ENCODE data around the gene MC5R.
A peak's percentile ranks its signal among the peaks of the same experiment; 100 is the strongest.

MC5R gene

DNA sequence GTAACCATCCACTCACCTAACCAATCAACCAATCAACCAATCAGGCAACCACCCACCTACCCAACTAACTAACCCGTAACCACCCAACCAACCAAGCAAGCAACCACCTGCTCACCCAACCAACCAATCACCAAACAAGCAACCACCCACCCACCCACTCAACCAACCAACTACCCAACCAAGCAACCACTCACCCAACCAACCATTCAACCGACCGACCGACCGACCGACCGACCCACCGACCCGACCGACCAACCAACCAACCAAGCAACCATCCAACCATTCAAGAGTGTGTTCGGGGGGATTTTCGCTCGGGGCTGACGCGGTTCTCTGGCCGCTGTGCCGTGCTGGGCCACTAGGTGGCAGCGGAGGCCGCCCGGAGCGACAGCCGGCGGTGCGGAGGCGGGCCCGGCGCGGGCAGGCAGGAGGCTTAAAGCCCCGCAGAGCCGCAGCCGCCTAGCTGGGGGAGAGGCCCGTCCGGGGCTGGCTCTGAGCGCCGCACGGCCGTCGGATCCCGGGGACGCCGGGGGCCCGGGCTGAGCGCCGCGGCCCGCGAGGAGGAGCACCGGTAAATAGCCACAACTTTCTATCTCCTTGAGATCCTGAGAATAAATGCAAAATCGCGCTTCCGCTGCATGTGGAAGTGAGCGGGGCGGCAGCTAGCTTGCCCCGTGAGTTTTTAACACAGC is at the start of gene MC5R:
Gene MC5R (plus strand): TSS at position 443 of the 689 bp plus-strand sequence. CDS start 1,617 bp downstream, outside the sequence.
- TF ChIP-seq, protein P1, sequence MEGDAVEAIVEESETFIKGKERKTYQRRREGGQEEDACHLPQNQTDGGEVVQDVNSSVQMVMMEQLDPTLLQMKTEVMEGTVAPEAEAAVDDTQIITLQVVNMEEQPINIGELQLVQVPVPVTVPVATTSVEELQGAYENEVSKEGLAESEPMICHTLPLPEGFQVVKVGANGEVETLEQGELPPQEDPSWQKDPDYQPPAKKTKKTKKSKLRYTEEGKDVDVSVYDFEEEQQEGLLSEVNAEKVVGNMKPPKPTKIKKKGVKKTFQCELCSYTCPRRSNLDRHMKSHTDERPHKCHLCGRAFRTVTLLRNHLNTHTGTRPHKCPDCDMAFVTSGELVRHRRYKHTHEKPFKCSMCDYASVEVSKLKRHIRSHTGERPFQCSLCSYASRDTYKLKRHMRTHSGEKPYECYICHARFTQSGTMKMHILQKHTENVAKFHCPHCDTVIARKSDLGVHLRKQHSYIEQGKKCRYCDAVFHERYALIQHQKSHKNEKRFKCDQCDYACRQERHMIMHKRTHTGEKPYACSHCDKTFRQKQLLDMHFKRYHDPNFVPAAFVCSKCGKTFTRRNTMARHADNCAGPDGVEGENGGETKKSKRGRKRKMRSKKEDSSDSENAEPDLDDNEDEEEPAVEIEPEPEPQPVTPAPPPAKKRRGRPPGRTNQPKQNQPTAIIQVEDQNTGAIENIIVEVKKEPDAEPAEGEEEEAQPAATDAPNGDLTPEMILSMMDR (IDR thresholded peaks at IDR 0.05; ENCODE audit: low read depth, low read length, missing control alignments): peak; percentile 94
- DNase-seq (ENCODE audit: low read depth): no peak
- peak within 1 kb of the TSS; percentile 41 for H3K4me3 ChIP-seq (ENCODE audit: low read depth, low read length)

DNA sequence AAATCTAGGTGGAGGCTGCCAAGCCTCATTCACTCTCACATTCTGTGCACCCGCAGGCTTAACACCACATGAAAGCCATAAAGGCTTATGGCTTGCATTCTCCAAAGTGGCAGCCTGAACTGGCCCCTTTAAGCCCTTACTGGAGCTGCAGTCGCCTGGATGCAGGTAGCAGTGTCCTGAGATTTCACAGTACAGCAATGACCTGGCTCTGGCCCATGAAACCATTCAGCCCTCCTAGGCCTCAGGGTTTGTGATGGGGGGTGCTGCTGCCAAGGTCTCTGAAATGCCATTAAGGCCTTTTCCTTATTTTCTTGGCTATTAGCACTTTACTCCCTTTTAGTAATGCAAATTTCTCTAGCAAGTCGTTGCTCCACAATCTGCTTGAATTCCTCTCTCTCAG is 48.9 kb upstream of the MC5R start:
- TF ChIP-seq, protein P1 (IDR thresholded peaks at IDR 0.05; ENCODE audit: low read depth, low read length, missing control alignments): no peak
- no peak for DNase-seq (ENCODE audit: low read depth)
- no peak overlapping the region for H3K4me3 ChIP-seq (ENCODE audit: low read depth, low read length)

DNA sequence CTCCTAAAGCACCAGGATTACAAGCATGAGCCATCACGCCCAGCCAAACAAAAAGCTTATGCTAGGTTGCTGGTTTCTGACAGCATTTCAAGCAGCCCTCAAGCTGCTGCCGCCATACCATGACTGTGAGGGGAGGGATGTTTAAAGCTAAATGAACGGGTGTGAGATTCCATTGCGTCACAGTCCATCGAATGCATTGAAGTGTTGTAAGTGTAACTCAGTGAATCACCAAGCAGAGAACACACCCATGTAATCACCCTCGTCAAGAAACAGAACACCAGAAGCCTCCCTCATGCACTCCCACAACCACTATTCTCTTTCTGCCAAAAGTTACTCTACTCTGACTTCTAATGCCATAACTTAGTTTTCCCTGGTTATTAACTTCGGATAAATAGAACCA is 32.8 kb upstream of the MC5R start:
- TF ChIP-seq, protein P1 (IDR thresholded peaks at IDR 0.05; ENCODE audit: low read depth, low read length, missing control alignments): no peak
- no peak for DNase-seq (ENCODE audit: low read depth)
- no peak overlapping the region for H3K4me3 ChIP-seq (ENCODE audit: low read depth, low read length)

DNA sequence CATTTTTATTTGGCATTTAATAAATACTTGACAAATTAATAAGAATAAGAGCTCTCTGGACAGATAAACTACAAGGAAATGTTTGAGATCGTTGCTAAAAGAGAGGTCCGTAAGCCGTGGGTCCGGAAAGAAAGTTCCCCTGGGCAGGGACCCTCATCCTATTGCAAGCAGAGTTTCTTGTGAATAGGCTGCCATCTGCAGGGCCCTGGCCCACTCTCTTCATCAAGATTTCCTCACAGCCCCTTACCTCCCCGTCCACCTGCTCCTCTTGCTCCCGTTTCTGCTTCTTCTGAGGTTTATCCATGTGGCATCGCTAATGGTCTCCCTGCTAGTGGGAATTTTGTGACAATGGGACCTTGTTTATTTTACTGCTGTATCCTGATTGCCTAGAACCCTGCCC is 30.1 kb upstream of the MC5R start:
- TF ChIP-seq, protein P1 (IDR thresholded peaks at IDR 0.05; ENCODE audit: low read depth, low read length, missing control alignments): no peak
- no peak for DNase-seq (ENCODE audit: low read depth)
- H3K4me3 ChIP-seq (ENCODE audit: low read depth, low read length): no peak overlapping the region

DNA sequence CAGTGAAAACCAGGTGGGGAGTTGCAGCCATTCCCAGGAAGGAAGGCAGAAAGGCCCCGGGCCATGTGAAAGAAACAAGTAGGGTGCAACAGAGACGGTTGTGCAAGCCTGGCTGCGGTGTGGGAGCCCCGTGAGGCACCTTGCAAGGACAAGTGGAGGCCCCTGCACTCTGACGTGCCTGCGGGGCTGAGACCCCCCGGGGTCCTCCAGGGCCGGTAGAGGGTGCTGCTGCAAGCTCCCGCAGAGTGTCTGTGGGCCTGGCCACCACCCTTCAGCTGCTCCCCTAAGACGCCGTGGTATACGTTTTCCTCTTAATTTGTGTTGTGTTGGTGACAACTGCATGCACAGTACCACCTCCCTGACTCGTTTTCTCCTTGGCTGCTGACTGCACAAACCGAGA is 27.4 kb upstream of the MC5R start:
- H3K4me3 ChIP-seq (ENCODE audit: low read depth, low read length): no peak overlapping the region
- TF ChIP-seq, protein P1 (IDR thresholded peaks at IDR 0.05; ENCODE audit: low read depth, low read length, missing control alignments): no peak
- no peak for DNase-seq (ENCODE audit: low read depth)

DNA sequence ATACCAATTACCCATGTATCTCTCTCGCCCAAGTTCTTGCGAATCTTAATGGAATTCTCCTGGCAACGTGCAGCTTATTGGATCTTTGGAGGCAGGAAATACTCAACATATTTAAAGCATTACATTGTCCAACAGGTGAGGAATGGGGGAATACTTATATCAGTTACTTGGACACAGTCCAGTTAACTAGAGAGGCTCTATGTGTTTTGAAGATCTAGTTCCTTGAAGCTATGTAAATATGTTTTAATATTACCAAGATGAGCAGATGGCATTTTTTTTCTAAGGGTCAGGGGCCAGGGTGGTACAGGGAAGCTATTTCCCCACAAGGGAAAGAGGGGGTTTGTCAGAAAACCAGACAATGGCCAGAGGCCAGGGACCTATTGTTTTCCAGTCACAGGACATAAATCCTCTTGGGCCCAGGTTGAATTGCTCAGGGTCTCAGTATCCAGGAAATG is 26.8 kb upstream of the MC5R start:
- TF ChIP-seq, protein P1 (IDR thresholded peaks at IDR 0.05; ENCODE audit: low read depth, low read length, missing control alignments): no peak
- no peak for DNase-seq (ENCODE audit: low read depth)
- no peak overlapping the region for H3K4me3 ChIP-seq (ENCODE audit: low read depth, low read length)

DNA sequence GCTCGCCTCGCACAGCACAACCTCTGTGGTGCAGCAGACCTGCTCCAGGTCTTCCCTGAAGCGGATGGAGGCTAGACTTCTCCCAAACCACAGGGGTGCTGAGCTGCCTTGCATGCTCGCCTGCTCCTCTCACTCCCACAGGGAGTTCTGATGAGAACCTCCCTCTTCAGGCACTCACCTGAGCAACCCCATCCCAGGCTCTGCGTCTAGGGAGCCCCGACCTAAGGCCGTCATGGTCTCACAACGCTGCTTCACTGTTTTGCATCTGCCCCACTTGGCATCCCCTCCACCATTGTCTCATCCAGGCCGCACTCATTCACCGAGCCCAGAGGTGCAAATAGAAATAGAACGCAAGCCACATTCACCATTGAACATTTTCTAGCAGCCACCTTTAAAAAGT is 24.6 kb upstream of the MC5R start:
- DNase-seq (ENCODE audit: low read depth): no peak
- no peak overlapping the region for H3K4me3 ChIP-seq (ENCODE audit: low read depth, low read length)
- TF ChIP-seq, protein P1 (IDR thresholded peaks at IDR 0.05; ENCODE audit: low read depth, low read length, missing control alignments): no peak
